ENCODE measurements around the gene MIA3. TPM values are rescaled to one million over a fixed set of nuclear protein-coding genes. Genes with fewer than 3 reads are reported as not detected.

MIA3 gene
- total and polyA plus RNA-seq, 9 of the 15 experiments (the other 6 are each of a cell fraction or from before 2014, with no cell fraction given), result 21.6 to 89.4 (median 40.8) TPM

DNA sequence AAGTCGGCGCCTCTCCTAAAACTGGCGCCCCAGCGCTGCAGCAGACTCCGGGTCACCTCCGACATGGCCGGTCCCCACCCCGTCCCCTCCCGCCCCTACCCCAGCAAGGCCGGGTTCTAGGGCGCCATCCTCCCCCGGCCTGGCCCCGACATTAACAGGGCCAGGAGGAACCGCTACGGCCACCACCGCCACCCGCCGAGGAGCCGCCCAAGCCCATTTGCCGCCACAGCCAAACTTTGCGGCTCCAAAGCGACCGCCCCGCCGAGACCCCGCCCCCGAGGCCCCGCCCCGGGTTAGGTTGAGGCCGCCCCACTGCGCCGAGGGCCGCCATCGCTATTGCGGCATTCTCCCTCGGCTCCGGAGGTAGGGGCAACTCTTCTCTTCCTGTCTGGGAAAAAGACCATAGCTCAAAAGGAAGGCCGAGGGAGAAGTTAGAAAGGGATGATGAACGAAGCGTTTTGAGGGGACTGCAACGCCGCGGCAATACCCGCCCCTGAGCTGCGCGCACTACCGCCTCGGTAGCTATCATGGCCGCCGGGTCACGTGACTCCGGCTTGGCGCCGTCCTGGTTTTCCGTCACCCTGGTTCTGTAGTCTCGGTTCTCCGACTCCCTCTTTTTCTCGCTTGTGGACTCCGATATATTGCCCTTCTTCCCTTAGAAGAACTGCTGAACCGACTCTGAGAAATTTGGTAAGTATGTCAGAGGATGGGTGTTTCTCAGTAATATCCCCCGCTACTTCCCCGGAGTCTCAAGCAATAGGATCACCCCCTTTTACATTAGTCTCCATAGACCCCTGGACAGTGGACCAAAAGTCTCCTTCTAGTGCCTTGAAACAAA is 94.6 kb downstream of the MIA3 start, which contains the start of the genes AIDA and BROX (continued):
- TF ChIP-seq, protein P1, sequence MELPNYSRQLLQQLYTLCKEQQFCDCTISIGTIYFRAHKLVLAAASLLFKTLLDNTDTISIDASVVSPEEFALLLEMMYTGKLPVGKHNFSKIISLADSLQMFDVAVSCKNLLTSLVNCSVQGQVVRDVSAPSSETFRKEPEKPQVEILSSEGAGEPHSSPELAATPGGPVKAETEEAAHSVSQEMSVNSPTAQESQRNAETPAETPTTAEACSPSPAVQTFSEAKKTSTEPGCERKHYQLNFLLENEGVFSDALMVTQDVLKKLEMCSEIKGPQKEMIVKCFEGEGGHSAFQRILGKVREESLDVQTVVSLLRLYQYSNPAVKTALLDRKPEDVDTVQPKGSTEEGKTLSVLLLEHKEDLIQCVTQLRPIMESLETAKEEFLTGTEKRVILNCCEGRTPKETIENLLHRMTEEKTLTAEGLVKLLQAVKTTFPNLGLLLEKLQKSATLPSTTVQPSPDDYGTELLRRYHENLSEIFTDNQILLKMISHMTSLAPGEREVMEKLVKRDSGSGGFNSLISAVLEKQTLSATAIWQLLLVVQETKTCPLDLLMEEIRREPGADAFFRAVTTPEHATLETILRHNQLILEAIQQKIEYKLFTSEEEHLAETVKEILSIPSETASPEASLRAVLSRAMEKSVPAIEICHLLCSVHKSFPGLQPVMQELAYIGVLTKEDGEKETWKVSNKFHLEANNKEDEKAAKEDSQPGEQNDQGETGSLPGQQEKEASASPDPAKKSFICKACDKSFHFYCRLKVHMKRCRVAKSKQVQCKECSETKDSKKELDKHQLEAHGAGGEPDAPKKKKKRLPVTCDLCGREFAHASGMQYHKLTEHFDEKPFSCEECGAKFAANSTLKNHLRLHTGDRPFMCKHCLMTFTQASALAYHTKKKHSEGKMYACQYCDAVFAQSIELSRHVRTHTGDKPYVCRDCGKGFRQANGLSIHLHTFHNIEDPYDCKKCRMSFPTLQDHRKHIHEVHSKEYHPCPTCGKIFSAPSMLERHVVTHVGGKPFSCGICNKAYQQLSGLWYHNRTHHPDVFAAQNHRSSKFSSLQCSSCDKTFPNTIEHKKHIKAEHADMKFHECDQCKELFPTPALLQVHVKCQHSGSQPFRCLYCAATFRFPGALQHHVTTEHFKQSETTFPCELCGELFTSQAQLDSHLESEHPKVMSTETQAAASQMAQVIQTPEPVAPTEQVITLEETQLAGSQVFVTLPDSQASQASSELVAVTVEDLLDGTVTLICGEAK (IDR thresholded peaks at IDR 0.05), result no peak
- TF ChIP-seq, protein P1 (CRISPR knock-in tag; IDR thresholded peaks at IDR 0.05), result no peak
- no peak for TF ChIP-seq SRSF1 (IDR thresholded peaks at IDR 0.05; ENCODE audit: low read depth, low read length)
- no peak for TF ChIP-seq ZNF217 (CRISPR knock-in tag; IDR thresholded peaks at IDR 0.05)
- no peak for TF ChIP-seq ZNF77 (CRISPR knock-in tag; IDR thresholded peaks at IDR 0.05)
- no peak for TF ChIP-seq DNMT1 (IDR thresholded peaks at IDR 0.05)
- no peak; the same call in 1 of the 2 replicates for TF ChIP-seq E2F4 (CRISPR knock-in tag; IDR thresholded peaks at IDR 0.05; ENCODE audit: low read depth)
- no peak for TF ChIP-seq ZNF124 (CRISPR knock-in tag; IDR thresholded peaks at IDR 0.05)
- TF ChIP-seq PML (IDR thresholded peaks at IDR 0.05; ENCODE audit: low read length), result no peak
- no peak; the same call in 1 of the 2 replicates for TF ChIP-seq ZNF609 (CRISPR knock-in tag; IDR thresholded peaks at IDR 0.05; ENCODE audit: borderline replicate concordance)
